Caki2 (cell line): ENCODE results near the gene IER5. TPM values are rescaled to one million over a fixed set of nuclear protein-coding genes. Genes with fewer than 3 reads are reported as not detected.

Source experiments
- DNase-seq: peaks from one replicate; pipeline ENCODE4 v3.0.0-alpha.2; 2015; ENCODE audit warnings: low read depth
- in situ Hi-C: cut with HindIII; loops from 2 replicates; pipeline ENCODE4 v1.10.0; 2016; ENCODE audit warnings: low sequenced_read_pairs, low pct_unique_long_range_greater_than_20kb, mixed read lengths
- total RNA-seq: library from RNA; depleted of rRNA; stranded (reverse); fragments of >200 nt; shearing (Covaris generic); gene quantifications from 2 replicates; pipeline ENCODE4 v1.2.3, GENCODE V29; 2014; ENCODE audit warnings: low replicate concordance

IER5 gene
- total RNA-seq, 1 experiment from 2014 or later, result 12.5 TPM

DNA sequence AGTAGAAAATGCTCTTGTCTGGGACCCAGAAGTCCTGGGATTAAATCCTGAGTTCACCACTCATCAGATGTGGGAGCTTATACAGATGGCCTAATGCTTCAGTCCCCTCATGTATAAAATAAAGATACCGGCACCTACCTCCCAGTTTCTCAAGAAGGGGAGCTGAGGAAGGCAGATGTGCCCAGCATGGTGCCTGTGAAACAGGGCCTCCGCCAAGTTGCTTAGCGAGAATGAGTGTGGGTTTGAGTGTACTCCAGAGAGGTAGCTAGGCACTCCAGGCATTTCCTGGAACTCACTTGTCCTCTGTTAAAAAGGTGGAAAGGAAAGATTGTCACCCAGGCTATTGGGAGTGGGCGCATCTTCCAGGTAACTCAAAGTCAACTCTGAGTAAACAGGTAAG, 37.8 kb downstream of the IER5 start:
- DNase-seq, result no peak
- in situ Hi-C loops, result no loop called here

- in situ Hi-C loops, result no loop called here
- peak; percentile 68 for DNase-seq
Observed at GRCh38 chr1:181126871-181127587, 38.5 kb downstream of the IER5 start.

GRCh38 chr1:181127898-181128453, 39.5 kb downstream of the IER5 start:
- in situ Hi-C loops, result no loop called here
- DNase-seq, result no peak

- DNase-seq, result no peak
- in situ Hi-C loops, result no loop called here
Observed at GRCh38 chr1:181128592-181129497, 40.3 kb downstream of the IER5 start.

DNA sequence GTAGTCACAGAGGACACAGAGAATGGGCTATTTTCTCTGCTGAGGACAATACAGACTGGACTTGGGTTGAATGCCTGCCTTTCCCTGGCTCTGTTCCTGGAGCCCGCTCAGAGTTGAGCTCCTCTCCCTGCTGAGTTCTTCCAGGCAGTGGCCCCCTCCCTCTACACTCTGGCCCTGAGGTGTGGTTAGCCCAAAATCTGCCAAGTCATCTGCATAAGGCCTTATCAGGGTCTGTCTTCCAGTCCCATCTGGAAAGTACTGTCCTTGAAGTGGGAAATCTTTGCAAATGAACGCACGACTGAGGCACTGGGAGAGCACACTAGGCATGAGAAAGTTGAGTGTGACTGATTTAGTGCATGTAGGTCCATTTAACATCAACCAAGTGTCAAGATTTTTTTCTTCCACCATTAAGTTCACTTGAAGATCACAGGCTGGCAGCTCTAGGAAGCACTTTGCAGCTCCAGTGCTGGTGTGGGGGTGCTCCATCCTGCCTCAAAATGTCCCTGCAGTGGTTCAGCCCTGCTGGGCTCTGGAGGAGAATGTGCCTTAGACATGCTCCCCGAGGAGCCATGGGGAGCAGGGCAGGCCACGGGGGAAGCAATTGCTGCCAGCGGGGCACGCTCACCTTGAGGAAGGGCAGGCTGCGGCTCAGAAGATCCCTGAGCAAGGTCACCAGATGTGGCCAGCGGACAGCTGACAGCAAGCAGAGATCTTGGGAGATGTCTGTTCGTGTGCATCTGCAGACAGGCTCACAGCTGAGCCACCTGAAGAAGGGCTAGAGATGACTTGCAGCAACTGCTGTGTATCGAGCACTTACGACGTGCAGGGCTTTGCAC, 41.5 kb downstream of the IER5 start:
- DNase-seq, result no peak
- in situ Hi-C loops, result no loop called here

DNA sequence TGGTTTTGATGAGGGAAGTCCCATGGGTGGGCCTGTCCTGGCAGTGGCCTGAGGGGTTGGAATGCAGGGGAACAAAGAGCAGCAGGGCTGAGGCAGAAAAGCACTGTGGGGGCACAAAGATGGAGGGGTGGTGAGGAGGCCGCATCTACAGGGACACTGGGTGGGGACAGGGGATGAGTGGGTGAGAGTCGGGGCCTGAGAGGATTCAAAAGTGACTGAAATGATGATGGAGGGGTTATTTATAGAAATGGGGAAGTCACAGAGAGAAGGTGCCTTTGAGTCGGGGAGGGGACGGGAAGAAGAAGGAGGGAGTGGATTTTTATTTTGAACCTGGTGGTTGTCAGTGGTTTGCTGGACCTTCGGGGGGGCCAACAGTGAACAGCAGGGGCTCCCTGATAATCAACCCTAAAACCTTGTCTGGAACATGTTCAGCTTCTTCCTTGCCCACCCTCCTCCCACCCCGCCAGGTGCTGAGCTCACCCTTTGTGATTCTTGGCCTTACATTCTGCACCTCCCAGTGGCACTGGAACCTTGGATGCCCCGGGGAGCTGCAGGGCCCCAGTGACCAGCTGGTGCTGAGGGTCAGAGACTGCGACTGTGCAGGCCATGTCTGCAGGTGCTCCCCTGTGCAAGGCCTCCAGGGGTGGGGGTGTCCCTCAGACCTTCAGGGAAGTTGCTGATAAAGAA, 42.9 kb downstream of the IER5 start:
- in situ Hi-C loops, result no loop called here

GRCh38 chr1:181133441-181133951, 45.0 kb downstream of the IER5 start:
- in situ Hi-C loops, result no loop called here
- no peak for DNase-seq

More for the DNA sequence above, 42.9 kb downstream of the IER5 start:
- DNase-seq, result no peak

- in situ Hi-C loops, result no loop called here
- DNase-seq, result no peak
Observed at GRCh38 chr1:181133969-181134418, 45.5 kb downstream of the IER5 start.

- peak; percentile 62 for DNase-seq
- in situ Hi-C loops, result no loop called here
Observed at GRCh38 chr1:181134543-181135436, 46.3 kb downstream of the IER5 start.

GRCh38 chr1:181135437-181135731, 46.9 kb downstream of the IER5 start:
- in situ Hi-C loops, result no loop called here
- no peak for DNase-seq

DNA sequence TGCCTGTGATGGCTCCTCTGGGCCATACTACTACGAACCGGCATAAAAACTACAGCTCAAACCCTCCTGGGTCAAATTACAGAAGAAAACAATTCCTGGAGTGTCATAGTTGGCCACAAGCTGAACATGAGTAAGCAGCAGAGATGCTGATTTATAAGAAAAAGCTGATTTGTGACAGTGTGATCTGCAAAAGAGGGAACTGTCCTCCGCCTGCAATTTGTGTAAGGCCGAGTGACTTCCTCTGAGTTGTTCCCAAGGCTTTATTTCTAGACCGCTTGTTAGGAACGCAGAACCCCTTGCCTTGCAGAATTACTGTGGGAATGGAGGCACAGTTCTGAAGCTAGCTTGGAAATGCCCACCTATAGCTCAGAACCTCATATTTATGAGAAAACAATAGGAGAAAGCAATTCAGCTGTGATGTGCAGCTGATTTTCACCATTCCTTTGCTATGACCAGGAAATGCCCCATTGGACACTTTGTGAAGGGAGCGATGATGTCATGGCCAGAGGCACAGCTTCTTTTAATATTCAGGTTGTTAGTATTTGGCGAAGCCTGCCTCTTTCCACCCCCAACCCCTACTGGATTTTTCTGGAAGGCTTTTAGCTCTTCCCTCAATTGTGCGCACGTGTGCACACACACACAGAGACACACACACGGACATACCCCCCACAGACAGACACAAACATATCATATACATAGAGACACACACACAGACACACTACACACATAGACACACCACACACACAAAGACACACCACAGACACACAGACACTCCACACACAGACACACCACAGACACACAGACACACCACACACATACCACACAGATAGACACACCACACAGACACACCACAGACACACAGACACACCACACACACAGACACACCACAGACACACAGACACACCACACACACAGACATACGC, 47.6 kb downstream of the IER5 start:
- in situ Hi-C loops, result no loop called here
- DNase-seq, result peak; percentile 31

GRCh38 chr1:181136738-181137122, 48.2 kb downstream of the IER5 start:
- in situ Hi-C loops, result no loop called here
- DNase-seq, result no peak

- in situ Hi-C loops, result no loop called here
- DNase-seq, result no peak
Observed at GRCh38 chr1:181137217-181137743, 48.8 kb downstream of the IER5 start.

- in situ Hi-C loops, result loop anchor here (10.0 kb wide), 1 partner anchor 635 kb away; the partner anchor contains the start of gene ACBD6
Observed at GRCh38 chr1:181139631-181140061, 51.1 kb downstream of the IER5 start.

DNA sequence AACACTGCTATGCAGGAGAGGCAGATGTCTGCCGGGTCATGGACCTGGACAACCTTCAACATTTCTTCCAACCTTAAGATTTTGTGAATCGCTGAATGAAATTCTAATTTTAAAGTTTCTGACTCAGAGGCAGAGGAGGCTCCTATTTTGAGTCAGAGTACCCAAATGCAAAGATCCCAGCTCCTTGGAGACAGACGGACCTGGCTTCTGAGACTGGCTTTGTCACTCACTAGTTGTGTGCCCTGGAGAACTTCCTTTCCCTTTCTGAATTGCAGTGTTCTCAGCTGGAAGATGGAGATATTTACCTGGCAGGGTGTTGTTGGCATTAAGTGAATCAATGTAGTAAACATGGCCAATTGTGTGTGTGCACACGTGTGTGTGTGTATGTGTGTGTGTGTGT, 51.9 kb downstream of the IER5 start:
- in situ Hi-C loops, result loop anchor here (10.0 kb wide), 1 partner anchor 636 kb away; the partner anchor contains the start of gene ACBD6
- DNase-seq, result no peak

More at GRCh38 chr1:181139631-181140061, 51.1 kb downstream of the IER5 start:
- no peak for DNase-seq
